NCI-H2227 treated with DMSO at 0.1 percent for 48 hours (cell line): ENCODE measurements around the gene NHSL1.

Source experiments
- DNase-seq: peaks from one replicate; lab custom pipeline; 2025; lab: John Stamatoyannopoulos, UW

The NHSL1 gene

GRCh38 chr6:138493413-138493812 is 5.9 kb downstream of the NHSL1 start:
- no peak for DNase-seq

- no peak for DNase-seq
These were observed 6.4 kb downstream of the NHSL1 start for GRCh38 chr6:138492871-138493270.

- DNase-seq, result no peak
These were observed 7.2 kb downstream of the NHSL1 start for GRCh38 chr6:138492113-138492512.

- DNase-seq, result no peak
These were observed 8.3 kb downstream of the NHSL1 start for GRCh38 chr6:138491017-138491416.

- no peak for DNase-seq
These were observed 9.4 kb downstream of the NHSL1 start for GRCh38 chr6:138489846-138490245.

- DNase-seq, result no peak
These were observed 12.1 kb downstream of the NHSL1 start for GRCh38 chr6:138487102-138487604.

- no peak for DNase-seq
These were observed 12.8 kb downstream of the NHSL1 start for GRCh38 chr6:138486249-138487101.

GRCh38 chr6:138485586-138486248 is 13.6 kb downstream of the NHSL1 start:
- DNase-seq, result no peak

GRCh38 chr6:138485005-138485545 is 14.2 kb downstream of the NHSL1 start:
- no peak for DNase-seq

- DNase-seq, result no peak
These were observed 15.1 kb downstream of the NHSL1 start for GRCh38 chr6:138484018-138484731.

GRCh38 chr6:138482816-138483215 is 16.5 kb downstream of the NHSL1 start:
- DNase-seq, result no peak

- no peak for DNase-seq
These were observed 18.9 kb downstream of the NHSL1 start for GRCh38 chr6:138480279-138480949.

- no peak for DNase-seq
These were observed 21.3 kb downstream of the NHSL1 start for GRCh38 chr6:138477913-138478539.

GRCh38 chr6:138476116-138476515 is 23.2 kb downstream of the NHSL1 start:
- no peak for DNase-seq

GRCh38 chr6:138473144-138473543 is 26.1 kb downstream of the NHSL1 start:
- DNase-seq, result no peak

GRCh38 chr6:138468320-138469015 is 30.8 kb downstream of the NHSL1 start:
- no peak for DNase-seq

- no peak for DNase-seq
These were observed 31.4 kb downstream of the NHSL1 start for GRCh38 chr6:138467901-138468300.

- no peak for DNase-seq
These were observed 34.2 kb downstream of the NHSL1 start for GRCh38 chr6:138465007-138465645.

- DNase-seq, result no peak
These were observed 35.2 kb downstream of the NHSL1 start for GRCh38 chr6:138464085-138464484.

GRCh38 chr6:138461647-138462046 is 37.6 kb downstream of the NHSL1 start:
- DNase-seq, result no peak
